Trophoblast cell (in vitro differentiated cells and primary cell): ENCODE data around the gene CT45A1.
"Not testable (repeated sequence)": the region's sequence is repeated elsewhere in the genome, so short reads cannot be mapped to it uniquely, and the experiment has no call there.

Experiments used
- DNase-seq, 2 donors: peaks; one replicate each; pipeline ENCODE4 v3.0.0-alpha.2; 2016
- H2AFZ ChIP-seq: 2 replicates; pipeline ENCODE4 v1.6.1; 2013; ENCODE audit warnings: low read length, moderate library complexity, mild to moderate bottlenecking; ENCODE audit not compliant: insufficient read depth, poor library complexity
- H2AK5ac ChIP-seq: 2 replicates; pipeline ENCODE4 v1.6.1; 2013; ENCODE audit warnings: mild to moderate bottlenecking, low read length
- H2BK120ac ChIP-seq: 2 replicates; pipeline ENCODE4 v1.6.1; 2013; ENCODE audit warnings: low read length, mild to moderate bottlenecking, moderate library complexity; ENCODE audit not compliant: insufficient read depth, poor library complexity
- H2BK12ac ChIP-seq: 2 replicates; pipeline ENCODE4 v1.6.1; 2013; ENCODE audit warnings: mild to moderate bottlenecking, low read length, moderate library complexity
- H2BK5ac ChIP-seq: 2 replicates; pipeline ENCODE4 v1.6.1; 2013; ENCODE audit warnings: low read length, low read depth, moderate library complexity, mild to moderate bottlenecking; ENCODE audit not compliant: poor library complexity
- H3K14ac ChIP-seq: 2 replicates; pipeline ENCODE4 v1.6.1; 2013; ENCODE audit warnings: mild to moderate bottlenecking, low read length
- H3K18ac ChIP-seq: 2 replicates; pipeline ENCODE4 v1.6.1; 2013; ENCODE audit warnings: mild to moderate bottlenecking, low read length
- H3K23ac ChIP-seq: 2 replicates; pipeline ENCODE4 v1.6.1; 2013; ENCODE audit warnings: low read length
- H3K27ac ChIP-seq: 2 replicates; pipeline ENCODE4 v1.5.1; 2013; ENCODE audit warnings: low read depth, mild to moderate bottlenecking, inconsistent platforms, low read length, moderate library complexity
- H3K27me3 ChIP-seq: 2 replicates; pipeline ENCODE4 v1.6.1; 2013; ENCODE audit warnings: inconsistent platforms, mild to moderate bottlenecking, low read length, moderate library complexity; ENCODE audit not compliant: insufficient read depth
- H3K36me3 ChIP-seq, 2 experiments: 1 replicate in 1 of 2; 2 replicates in 1 of 2; pipeline ENCODE4 v1.6.1; 2013; ENCODE audit warnings: low read length in 2 of 2, mild to moderate bottlenecking in 2 of 2, moderate library complexity in 1 of 2; ENCODE audit not compliant: insufficient read depth in 2 of 2, control insufficient read depth in 1 of 2
- H3K4ac ChIP-seq: 2 replicates; pipeline ENCODE4 v1.6.1; 2013; ENCODE audit warnings: low read depth, mild to moderate bottlenecking, low read length, moderate library complexity
- H3K4me1 ChIP-seq, 2 experiments: 1 replicate in 1 of 2; 2 replicates in 1 of 2; pipeline ENCODE4 v1.6.1; 2013; ENCODE audit warnings: low read length in 2 of 2, mild to moderate bottlenecking in 2 of 2, moderate library complexity in 1 of 2; ENCODE audit not compliant: insufficient read depth in 2 of 2, control insufficient read depth in 1 of 2
- H3K4me2 ChIP-seq: 2 replicates; pipeline ENCODE4 v1.6.1; 2013; ENCODE audit warnings: inconsistent platforms, mild to moderate bottlenecking, low read length, moderate library complexity
- H3K4me3 ChIP-seq: 2 replicates; pipeline ENCODE4 v1.5.1; 2013; ENCODE audit warnings: mild to moderate bottlenecking, low read depth, low read length, inconsistent platforms
- H3K79me1 ChIP-seq: one replicate; pipeline ENCODE4 v1.6.1; 2013; ENCODE audit warnings: low read length
- H3K79me2 ChIP-seq: 2 replicates; pipeline ENCODE4 v1.6.1; 2013; ENCODE audit warnings: low read length, mild to moderate bottlenecking; ENCODE audit not compliant: control insufficient read depth, insufficient read depth, poor library complexity
- H3K9ac ChIP-seq: 2 replicates; pipeline ENCODE4 v1.6.1; 2013; ENCODE audit warnings: mild to moderate bottlenecking, low read length
- H3K9me3 ChIP-seq: 2 replicates; pipeline ENCODE4 v1.6.1; 2013; ENCODE audit warnings: low read depth, mild to moderate bottlenecking, control low read depth, inconsistent platforms, low read length; ENCODE audit not compliant: insufficient read depth
- H4K12ac ChIP-seq: 2 replicates; pipeline ENCODE4 v1.6.1; 2013; ENCODE audit warnings: low read depth, mild to moderate bottlenecking, low read length, moderate library complexity
- H4K8ac ChIP-seq: 2 replicates; pipeline ENCODE4 v1.6.1; 2013; ENCODE audit warnings: low read depth, mild to moderate bottlenecking, low read length, moderate library complexity
- H4K91ac ChIP-seq: one replicate; pipeline ENCODE4 v1.6.1; 2013; ENCODE audit warnings: low read depth, mild to moderate bottlenecking, low read length, moderate library complexity
- WGBS: extraction: QIAGEN DNeasy Blood & Tissue Kit; methylation state at CpG from one replicate; pipeline ENCODE4 v1.1.7; 2013; ENCODE audit warnings: missing lambda C conversion rate; ENCODE audit not compliant: insufficient read length, insufficient coverage; ENCODE audit errors: extremely low coverage; 5-methylcytosine and 5-hydroxymethylcytosine counted together

The CT45A1 gene

DNA sequence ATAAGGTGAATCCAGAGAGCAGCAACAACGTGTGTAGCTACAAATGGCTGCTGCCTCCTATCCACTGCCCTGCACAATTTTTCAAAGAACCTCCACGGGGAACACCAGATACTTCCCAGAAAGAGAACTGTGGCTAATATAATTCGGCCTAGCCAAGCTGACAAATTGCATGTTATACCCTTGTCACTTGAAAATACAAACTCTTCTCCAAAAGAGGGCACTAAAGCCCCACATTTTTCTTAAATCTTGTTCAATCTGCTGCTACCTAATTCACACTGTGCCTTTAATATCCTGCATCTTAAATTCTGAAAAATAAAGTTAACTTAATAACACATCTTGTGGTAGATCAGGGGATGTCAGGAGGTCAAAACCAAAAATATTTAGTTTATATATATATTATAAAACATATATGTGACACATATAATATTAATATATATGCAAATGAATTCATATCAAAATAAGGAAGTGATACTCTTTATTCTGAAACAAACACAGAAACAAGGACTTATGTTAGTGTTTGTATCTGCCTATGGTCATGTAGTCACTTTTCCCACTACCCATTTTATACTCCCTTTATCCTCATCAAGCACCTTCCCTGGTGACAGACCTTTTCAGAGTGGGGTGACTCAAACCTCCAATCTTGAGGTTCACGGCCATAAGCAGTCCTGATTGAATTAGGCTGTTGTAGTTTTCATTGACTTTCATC, 24.1 kb downstream of the CT45A1 start:
- Histone ChIP-seq H3K36me3 (no peaks in the 10 kb centered on the region), H2BK5ac (no peak overlapping the region), H3K9ac (no peak overlapping the region), H3K27ac (no peak overlapping the region), H3K4ac (no peak overlapping the region), H3K18ac (no peak overlapping the region), H4K91ac (no peak overlapping the region), H2BK120ac (no peak overlapping the region), H3K4me1 (no peaks in the 10 kb centered on the region), H2AK5ac (no peak overlapping the region), H3K14ac (no peak overlapping the region), H4K8ac (no peak overlapping the region), H4K12ac (no peak overlapping the region), H3K79me1 (no peaks in the 10 kb centered on the region), H3K9me3 (peaks cover 6% of the 10 kb centered on the region), H2BK12ac (no peak overlapping the region), H3K4me3 (no peak overlapping the region), H3K27me3 (no peaks in the 10 kb centered on the region), H2AFZ (no peak overlapping the region), H3K4me2 (no peak overlapping the region), H3K79me2 (no peaks in the 10 kb centered on the region), H3K23ac (no peak overlapping the region)
- WGBS, result no CpG with 5 or more reads among the region's 4 CpGs
- no peak for DNase-seq

DNA sequence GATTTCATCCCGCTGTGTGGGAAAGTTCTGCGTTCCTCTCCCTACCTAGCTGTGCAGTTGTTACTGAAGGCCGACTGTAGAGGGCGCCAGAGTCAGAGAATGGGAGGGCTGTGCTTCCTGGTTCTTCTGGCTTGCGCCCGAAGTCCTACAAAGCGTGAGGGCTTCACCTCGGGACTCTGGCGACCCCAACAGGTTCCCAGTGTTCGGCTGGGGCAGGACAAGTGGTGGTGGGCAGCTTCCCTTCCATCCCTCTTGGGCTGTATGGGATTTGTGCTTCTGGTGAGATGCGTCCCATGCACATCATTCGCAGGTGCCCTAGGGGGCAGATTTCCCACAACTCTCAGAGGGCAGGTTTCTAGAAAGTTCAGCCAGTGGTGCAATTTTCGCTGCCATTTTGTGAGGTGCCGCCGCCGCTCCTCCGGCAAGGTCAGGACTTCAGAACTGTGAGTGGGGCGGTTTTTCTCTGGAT, 27.3 kb downstream of the CT45A1 start:
- no peak overlapping the region for H2BK120ac ChIP-seq
- H4K91ac ChIP-seq, result no peak overlapping the region
- H3K36me3 ChIP-seq, result no peaks in the 10 kb centered on the region
- no peak overlapping the region for H4K8ac ChIP-seq
- no peaks in the 10 kb centered on the region for H3K4me1 ChIP-seq
- H3K14ac ChIP-seq, result no peak overlapping the region
- H3K9ac ChIP-seq, result no peak overlapping the region
- no peak overlapping the region for H2AK5ac ChIP-seq
- H3K4ac ChIP-seq, result no peak overlapping the region
- no peak overlapping the region for H3K27ac ChIP-seq
- no peaks in the 10 kb centered on the region for H3K27me3 ChIP-seq
- H3K79me1 ChIP-seq, result no peaks in the 10 kb centered on the region
- no peak overlapping the region for H3K18ac ChIP-seq
- no peak overlapping the region for H2BK5ac ChIP-seq
- H3K4me2 ChIP-seq, result no peak overlapping the region
- peak in 1 of 2 donors; percentile 20 for DNase-seq
- no peaks in the 10 kb centered on the region for H3K79me2 ChIP-seq
- H2BK12ac ChIP-seq, result no peak overlapping the region
- no peak overlapping the region for H3K4me3 ChIP-seq
- H3K23ac ChIP-seq, result no peak overlapping the region
- no peak overlapping the region for H4K12ac ChIP-seq
- no peak overlapping the region for H2AFZ ChIP-seq
- WGBS, result no CpG with 5 or more reads among the region's 18 CpGs
- H3K9me3 ChIP-seq, result peaks cover 6% of the 10 kb centered on the region

DNA sequence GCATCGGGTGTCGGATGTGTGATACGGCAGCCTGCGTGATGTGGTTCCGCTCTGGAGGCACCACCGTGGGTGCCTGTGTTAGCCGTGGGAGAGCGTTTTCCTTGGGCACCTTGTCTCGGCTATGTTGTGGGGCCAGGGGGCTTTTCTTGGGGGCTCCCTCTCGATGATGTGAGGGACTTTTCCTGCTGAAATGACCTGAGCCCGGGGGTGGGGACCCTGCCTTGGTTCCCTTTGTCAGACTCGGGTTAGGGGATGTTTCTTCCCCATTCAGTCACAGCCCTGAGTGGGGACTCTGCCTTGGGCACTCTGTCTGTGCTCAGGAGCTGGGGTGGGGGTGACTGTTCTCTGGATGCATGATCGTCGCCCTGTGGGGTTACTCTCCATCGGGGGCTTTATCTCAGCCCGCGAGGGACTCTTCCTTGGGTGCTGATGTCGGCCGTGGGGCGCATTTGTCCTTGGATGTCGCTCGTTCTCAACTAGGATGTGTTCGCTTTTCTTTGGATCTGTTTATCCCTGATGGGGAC, 27.8 kb downstream of the CT45A1 start:
- Histone ChIP-seq H3K23ac (no peak overlapping the region), H2BK5ac (no peak overlapping the region), H2AK5ac (no peak overlapping the region), H3K79me2 (no peaks in the 10 kb centered on the region), H3K4ac (no peak overlapping the region), H2BK120ac (no peak overlapping the region), H3K4me2 (no peak overlapping the region), H3K4me1 (no peaks in the 10 kb centered on the region), H3K9me3 (peaks cover 6% of the 10 kb centered on the region), H4K8ac (no peak overlapping the region), H4K91ac (no peak overlapping the region), H2AFZ (no peak overlapping the region), H3K18ac (no peak overlapping the region), H3K14ac (no peak overlapping the region), H3K27me3 (no peaks in the 10 kb centered on the region), H3K79me1 (no peaks in the 10 kb centered on the region), H3K27ac (no peak overlapping the region), H3K4me3 (no peak overlapping the region), H3K9ac (no peak overlapping the region), H3K36me3 (no peaks in the 10 kb centered on the region), H4K12ac (no peak overlapping the region), H2BK12ac (no peak overlapping the region)
- no CpG with 5 or more reads among the region's 23 CpGs for WGBS
- DNase-seq, result no peak

DNA sequence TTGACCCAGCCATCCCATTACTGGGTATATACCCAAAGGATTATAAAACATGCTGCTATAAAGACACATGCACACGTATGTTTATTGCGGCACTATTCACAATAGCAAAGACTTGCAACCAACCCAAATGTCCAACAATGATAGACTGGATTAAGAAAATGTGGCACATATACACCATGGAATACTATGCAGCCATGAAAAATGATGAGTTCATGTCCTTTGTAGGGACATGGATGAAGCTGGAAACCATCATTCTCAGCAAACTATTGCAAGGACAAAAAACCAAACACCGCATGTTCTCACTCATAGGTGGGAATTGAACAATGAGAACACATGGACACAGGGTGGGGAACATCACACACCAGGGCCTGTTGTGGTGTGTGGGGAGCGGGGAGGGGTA, 31.3 kb downstream of the CT45A1 start:
- H2BK12ac ChIP-seq, H3K27ac ChIP-seq, H3K27me3 ChIP-seq, H3K9ac ChIP-seq, H2AFZ ChIP-seq, H4K8ac ChIP-seq, H3K23ac ChIP-seq, H3K4me2 ChIP-seq, H4K91ac ChIP-seq, H3K36me3 ChIP-seq, H3K79me2 ChIP-seq, H2BK5ac ChIP-seq, H2AK5ac ChIP-seq, H4K12ac ChIP-seq, H2BK120ac ChIP-seq, H3K79me1 ChIP-seq, DNase-seq, H3K9me3 ChIP-seq, H3K14ac ChIP-seq, H3K18ac ChIP-seq, H3K4ac ChIP-seq, H3K4me3 ChIP-seq, H3K4me1 ChIP-seq: not testable (repeated sequence)
- WGBS, result no CpG with 5 or more reads among the region's 4 CpGs
